ENCODE results near the gene MED29. TPM values are rescaled to one million over a fixed set of nuclear protein-coding genes. Genes with fewer than 3 reads are reported as not detected.

MED29 gene
- total and polyA plus RNA-seq, 2 of the 4 experiments (the other 2 are of a cell fraction) = 17.6 to 28.8 TPM

- BruUV-seq (replicated peaks) = no TSS peak
- H3K36me3 ChIP-seq (ENCODE audit: control insufficient read depth, insufficient read depth, low read length) = peaks cover 15% of the 10 kb centered on the region
- WGBS, 2 experiments (ENCODE audit: extremely low coverage in 2 of 2, insufficient read length in 1 of 2) = 100% methylated on average over 1 of the region's 17 CpGs; no CpG with 5 or more reads in 1 of the 2 experiments
- no peaks in the 10 kb centered on the region for H3K9me3 ChIP-seq (ENCODE audit: control insufficient read depth, insufficient read depth, low read length)
- H2BK15ac ChIP-seq (ENCODE audit: low read depth, low read length) = peak overlapping the region; percentile 15; the same call in 2 of the 3 replicates
- H3K4ac ChIP-seq (ENCODE audit: low read depth, low read length) = peak overlapping the region; percentile 58
- in situ Hi-C loops (cut with MboI; ENCODE audit: low sequenced_read_pairs) (no loop called here), intact Hi-C loops (cut with micrococcal nuclease) (no loop called here), dilution Hi-C loops (cut with HindIII; ENCODE audit: low sequenced_read_pairs, unreplicated experiment) (no loop called here)
- H2BK120ac ChIP-seq (ENCODE audit: low read depth, low read length) = peak overlapping the region; percentile 49; the same call in 1 of the 2 replicates
- H3K4me3 ChIP-seq (ENCODE audit: insufficient read depth, low read depth, low read length) = no peak overlapping the region
- ATAC-seq (ENCODE audit: low read depth) (no peak), DNase-seq (no peak)
- H3K27me3 ChIP-seq (ENCODE audit: control insufficient read depth, insufficient read depth, low read length) = no peaks in the 10 kb centered on the region
- H4K5ac ChIP-seq (ENCODE audit: low read depth, low read length) = no peak overlapping the region
- no peak overlapping the region for H2AFZ ChIP-seq (replicated peaks; ENCODE audit: low read length, poor library complexity)
- H3K9me1 ChIP-seq (ENCODE audit: insufficient read depth, low read length) = peaks cover 9% of the 10 kb centered on the region
- H4K91ac ChIP-seq (ENCODE audit: insufficient read depth, low read depth, low read length) = no peak overlapping the region
- H2AK9ac ChIP-seq (replicated peaks; ENCODE audit: low read depth, low read length, poor library complexity) = no peak overlapping the region
- peaks cover 37% of the 10 kb centered on the region for H4K20me1 ChIP-seq (ENCODE audit: insufficient read depth, low read length)
- H3K14ac ChIP-seq (replicated peaks; ENCODE audit: low read depth, low read length) = no peak overlapping the region
- 0 out of 2 replicates have a peak overlapping the region, but pooled peaks have one; percentile 5 for H3K27ac ChIP-seq (ENCODE audit: insufficient read depth, low read length)
- peaks cover 27% of the 10 kb centered on the region for H3K4me1 ChIP-seq (ENCODE audit: control insufficient read depth, insufficient read depth, low read length)
- no peak overlapping the region; the same call in 1 of the 2 replicates for H3K18ac ChIP-seq (ENCODE audit: low read depth, low read length)
- no peak overlapping the region for H3K4me2 ChIP-seq (ENCODE audit: low read depth, low read length)
- POLR2A ChIA-PET (ENCODE audit: unreplicated experiment) = no interaction called here
- H2BK5ac ChIP-seq (ENCODE audit: low read depth, low read length, poor library complexity, severe bottlenecking) = no peak overlapping the region
- peaks cover 0 to 37% of the 10 kb centered on the region in 2 experiments; a peak in 2 of 4 replicates for H3K79me1 ChIP-seq (ENCODE audit: low read depth in 1 of 2, low read length in 2 of 2)
- no peak overlapping the region for H4K8ac ChIP-seq (ENCODE audit: low read depth in 2 of 2, low read length in 2 of 2)
- H2BK20ac ChIP-seq (ENCODE audit: low read depth, low read length) = 0 out of 2 replicates have a peak overlapping the region, but pooled peaks have one; percentile 9
- CTCF ChIA-PET = no interaction called here
- H3K23ac ChIP-seq (ENCODE audit: low read depth, low read length) = no peak overlapping the region
- H2AK5ac ChIP-seq (ENCODE audit: low read depth, low read length) = peak overlapping the region; percentile 72
- H3K56ac ChIP-seq (ENCODE audit: extremely low read depth, insufficient read depth, low read length) = no peak overlapping the region
- no peak overlapping the region for H3K9ac ChIP-seq (ENCODE audit: low read depth, low read length)
- TF ChIP-seq FOS (IDR thresholded peaks at IDR 0.05; ENCODE audit: low read depth, low read length) (no peak), CHD1 (IDR thresholded peaks at IDR 0.05; ENCODE audit: low read depth, low read length) (no peak), CTCF (conservative IDR thresholded peaks at IDR 0.05; ENCODE audit: low read depth, low read length) (no peak), MAZ (IDR thresholded peaks at IDR 0.05; ENCODE audit: borderline replicate concordance, low read depth, low read length) (no peak), RAD21 (IDR thresholded peaks at IDR 0.05; ENCODE audit: low read length) (no peak), SMC3 (IDR thresholded peaks at IDR 0.05; ENCODE audit: low read depth, low read length) (no peak), RFX5 (IDR thresholded peaks at IDR 0.05; ENCODE audit: low read depth, low read length) (no peak), MAFK (IDR thresholded peaks at IDR 0.05; ENCODE audit: low read depth, low read length) (no peak), POLR2A (IDR thresholded peaks at IDR 0.05; ENCODE audit: low read depth, low read length) (no peak), RCOR1 (IDR thresholded peaks at IDR 0.05; ENCODE audit: insufficient replicate concordance, low read length) (no peak), NFE2L2 (IDR thresholded peaks at IDR 0.05; ENCODE audit: low read depth, low read length) (no peak), CEBPB (IDR thresholded peaks at IDR 0.05; ENCODE audit: low read depth, low read length) (no peak), MXI1 (IDR thresholded peaks at IDR 0.05; ENCODE audit: borderline replicate concordance, low read depth, low read length) (no peak), ELK1 (IDR thresholded peaks at IDR 0.05; ENCODE audit: borderline replicate concordance, low read depth, low read length) (no peak), BHLHE40 (IDR thresholded peaks at IDR 0.05; ENCODE audit: low read depth, low read length) (no peak)
Observed at GRCh38 chr19:39405261-39405957, 14.2 kb downstream of the MED29 start.
